Keratinocyte (primary cell): Measurements from ENCODE around the gene TUSC2. TPM values are rescaled to one million over a fixed set of nuclear protein-coding genes. Genes with fewer than 3 reads are reported as not detected.

Experiments
- DNase-seq: peaks from one replicate; pipeline ENCODE4 v3.0.0-alpha.2; 2011; ENCODE audit warnings: low read depth, missing footprints, low spot score
- FAIRE-seq: peaks from 2 replicates; lab custom pipeline; 2011; peaks lifted over from hg19 to GRCh38; lab: Jason Lieb, UNC
- H2AFZ ChIP-seq: 2 replicates; pipeline ENCODE4 v1.6.0; 2012; ENCODE audit warnings: low read length, control low read depth, inconsistent platforms; ENCODE audit not compliant: control insufficient read depth
- H3K27ac ChIP-seq: 2 replicates; pipeline ENCODE4 v1.5.1; 2011; ENCODE audit warnings: low read length; ENCODE audit not compliant: control insufficient read depth, insufficient read depth
- H3K27me3 ChIP-seq: 3 replicates; pipeline ENCODE4 v1.6.0; 2011; ENCODE audit warnings: low read length; ENCODE audit not compliant: control insufficient read depth, insufficient read depth; ENCODE audit errors: extremely low read depth
- H3K36me3 ChIP-seq, 2 experiments: 2 replicates in 1 of 2; 3 replicates in 1 of 2; pipeline ENCODE4 v1.5.1; 2011; ENCODE audit warnings: low read length in 2 of 2, mild to moderate bottlenecking in 1 of 2; ENCODE audit not compliant: control insufficient read depth in 2 of 2, insufficient read depth in 2 of 2; ENCODE audit errors: extremely low read depth in 1 of 2
- H3K4me1 ChIP-seq: 3 replicates; pipeline ENCODE4 v1.5.1; 2011; ENCODE audit warnings: low read length; ENCODE audit not compliant: control insufficient read depth, insufficient read depth; ENCODE audit errors: extremely low read depth
- H3K4me2 ChIP-seq: 3 replicates; pipeline ENCODE4 v1.6.0; 2011; ENCODE audit warnings: low read depth, low read length; ENCODE audit not compliant: control insufficient read depth, insufficient read depth; ENCODE audit errors: extremely low read depth
- H3K4me3 ChIP-seq, 3 experiments: fragments of 200-600 bp in 1 of 3; sonication (generic) in 1 of 3; 2 replicates in 2 of 3; 3 replicates in 1 of 3; pipeline ENCODE4 v1.5.1; 2011 to 2016; ENCODE audit warnings: low read length in 3 of 3, mild to moderate bottlenecking in 3 of 3, control low read depth in 2 of 3, inconsistent platforms in 1 of 3, low read depth in 1 of 3, mixed read lengths in 1 of 3, mixed run types in 1 of 3, moderate library complexity in 1 of 3; ENCODE audit not compliant: control insufficient read depth in 2 of 3, insufficient read depth in 2 of 3; ENCODE audit errors: extremely low read depth in 1 of 3
- H3K79me2 ChIP-seq: 2 replicates; pipeline ENCODE4 v1.6.0; 2012; ENCODE audit warnings: low read length; ENCODE audit not compliant: control insufficient read depth, insufficient read depth
- H3K9ac ChIP-seq: 3 replicates; pipeline ENCODE4 v1.6.0; 2011; ENCODE audit warnings: low read length; ENCODE audit not compliant: control insufficient read depth, insufficient read depth; ENCODE audit errors: extremely low read depth
- H3K9me1 ChIP-seq: 3 replicates; pipeline ENCODE4 v1.6.0; 2011; ENCODE audit warnings: low read length; ENCODE audit not compliant: control insufficient read depth, insufficient read depth; ENCODE audit errors: extremely low read depth
- H3K9me3 ChIP-seq: 2 replicates; pipeline ENCODE4 v1.5.1; 2012; ENCODE audit warnings: low read depth, low read length; ENCODE audit not compliant: control insufficient read depth
- H4K20me1 ChIP-seq: 3 replicates; pipeline ENCODE4 v1.6.0; 2011; ENCODE audit warnings: low read length; ENCODE audit not compliant: control insufficient read depth, insufficient read depth; ENCODE audit errors: extremely low read depth
- EZH2 ChIP-seq: IDR thresholded peaks from one replicate; pipeline ENCODE4 v1.6.1; 2012; ENCODE audit warnings: inconsistent platforms, mild to moderate bottlenecking, low read length, moderate library complexity
- dilution Hi-C: fragments of 300-500 bp; cut with MboI; formaldehyde crosslinking; loops from one replicate; pipeline ENCODE4 v1.7.0; 2020; ENCODE audit warnings: low sequenced_read_pairs; ENCODE audit not compliant: extremely low pct_ligation_motif_present
- polyA plus RNA-seq, 5 experiments: library from polyadenylated mRNA; depleted of rRNA in 3 of 5; stranded (reverse) in 3 of 5; stranded (forward) in 1 of 5; unstranded in 1 of 5; fragments of >200 nt; gene quantifications; 1 replicate in 1 of 5; 2 replicates in 3 of 5; 3 replicates in 1 of 5; pipeline versions ENCODE4 v1.2.1 to v1.2.3, GENCODE V29; 2011 to 2012; ENCODE audit warnings: missing spikeins in 2 of 5, low read depth in 1 of 5, low replicate concordance in 1 of 5
- TF ChIP-seq, protein P1 (sequence below), 3 experiments: IDR thresholded peaks in 1 of 3; conservative IDR thresholded peaks in 1 of 3; optimal IDR thresholded peaks in 1 of 3; 2 replicates in 2 of 3; 3 replicates in 1 of 3; pipeline versions ENCODE3 to v1.5.1; 2011; ENCODE audit warnings: low read length in 3 of 3, mild to moderate bottlenecking in 3 of 3, moderate library complexity in 2 of 3, control low read depth in 1 of 3, inconsistent platforms in 1 of 3; ENCODE audit not compliant: insufficient read depth in 2 of 3; ENCODE audit errors: extremely low read depth in 1 of 3

TUSC2 gene
- polyA plus RNA-seq, 1 donor (not counting 4 experiments of a cell fraction or from before 2014, with no cell fraction given) = 30.5 TPM

DNA sequence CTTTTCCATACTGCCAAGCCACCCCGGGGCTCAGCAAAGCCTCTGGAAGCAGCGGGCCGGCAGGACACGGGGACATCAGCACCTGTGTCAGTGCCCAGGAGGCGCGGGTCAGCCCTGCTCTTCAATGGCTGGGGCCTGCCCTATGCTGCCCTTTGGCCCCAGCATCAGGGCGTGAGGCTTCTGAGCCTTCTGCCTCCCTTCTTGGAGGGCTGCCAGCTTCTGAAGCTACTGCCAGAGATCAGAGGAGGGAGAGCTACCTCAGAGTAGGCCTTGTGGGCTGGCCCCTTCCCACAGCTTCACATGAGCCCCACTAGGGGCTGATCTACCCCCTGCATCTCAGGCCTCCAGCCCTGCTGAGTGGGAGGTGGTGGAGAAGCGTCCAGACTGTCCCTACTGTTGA lies 44.3 kb upstream of the TUSC2 start:
- TF ChIP-seq, protein P1, sequence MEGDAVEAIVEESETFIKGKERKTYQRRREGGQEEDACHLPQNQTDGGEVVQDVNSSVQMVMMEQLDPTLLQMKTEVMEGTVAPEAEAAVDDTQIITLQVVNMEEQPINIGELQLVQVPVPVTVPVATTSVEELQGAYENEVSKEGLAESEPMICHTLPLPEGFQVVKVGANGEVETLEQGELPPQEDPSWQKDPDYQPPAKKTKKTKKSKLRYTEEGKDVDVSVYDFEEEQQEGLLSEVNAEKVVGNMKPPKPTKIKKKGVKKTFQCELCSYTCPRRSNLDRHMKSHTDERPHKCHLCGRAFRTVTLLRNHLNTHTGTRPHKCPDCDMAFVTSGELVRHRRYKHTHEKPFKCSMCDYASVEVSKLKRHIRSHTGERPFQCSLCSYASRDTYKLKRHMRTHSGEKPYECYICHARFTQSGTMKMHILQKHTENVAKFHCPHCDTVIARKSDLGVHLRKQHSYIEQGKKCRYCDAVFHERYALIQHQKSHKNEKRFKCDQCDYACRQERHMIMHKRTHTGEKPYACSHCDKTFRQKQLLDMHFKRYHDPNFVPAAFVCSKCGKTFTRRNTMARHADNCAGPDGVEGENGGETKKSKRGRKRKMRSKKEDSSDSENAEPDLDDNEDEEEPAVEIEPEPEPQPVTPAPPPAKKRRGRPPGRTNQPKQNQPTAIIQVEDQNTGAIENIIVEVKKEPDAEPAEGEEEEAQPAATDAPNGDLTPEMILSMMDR (optimal IDR thresholded peaks at IDR 0.05 in 1 of 3, IDR thresholded peaks at IDR 0.05 in 1 of 3, conservative IDR thresholded peaks at IDR 0.05 in 1 of 3; ENCODE audit: extremely low read depth in 1 of 3, insufficient read depth in 2 of 3, low read length in 3 of 3) = no peak
- TF ChIP-seq EZH2 = no peak
- no peaks in the 10 kb centered on the region for H3K9me1 ChIP-seq
- H3K27ac ChIP-seq = no peak overlapping the region
- H3K4me2 ChIP-seq = no peak overlapping the region
- no peak for FAIRE-seq
- H3K9me3 ChIP-seq = no peaks in the 10 kb centered on the region
- dilution Hi-C loops = no loop called here
- H3K27me3 ChIP-seq = peaks cover 10% of the 10 kb centered on the region
- H3K4me1 ChIP-seq = peaks cover 7% of the 10 kb centered on the region
- no peak overlapping the region for H3K9ac ChIP-seq
- no peaks in the 10 kb centered on the region for H3K79me2 ChIP-seq
- no peak overlapping the region for H3K4me3 ChIP-seq
- H2AFZ ChIP-seq = no peak overlapping the region
- DNase-seq = no peak
- no peaks in the 10 kb centered on the region for H4K20me1 ChIP-seq
- H3K36me3 ChIP-seq = no peaks in the 10 kb centered on the region

DNA sequence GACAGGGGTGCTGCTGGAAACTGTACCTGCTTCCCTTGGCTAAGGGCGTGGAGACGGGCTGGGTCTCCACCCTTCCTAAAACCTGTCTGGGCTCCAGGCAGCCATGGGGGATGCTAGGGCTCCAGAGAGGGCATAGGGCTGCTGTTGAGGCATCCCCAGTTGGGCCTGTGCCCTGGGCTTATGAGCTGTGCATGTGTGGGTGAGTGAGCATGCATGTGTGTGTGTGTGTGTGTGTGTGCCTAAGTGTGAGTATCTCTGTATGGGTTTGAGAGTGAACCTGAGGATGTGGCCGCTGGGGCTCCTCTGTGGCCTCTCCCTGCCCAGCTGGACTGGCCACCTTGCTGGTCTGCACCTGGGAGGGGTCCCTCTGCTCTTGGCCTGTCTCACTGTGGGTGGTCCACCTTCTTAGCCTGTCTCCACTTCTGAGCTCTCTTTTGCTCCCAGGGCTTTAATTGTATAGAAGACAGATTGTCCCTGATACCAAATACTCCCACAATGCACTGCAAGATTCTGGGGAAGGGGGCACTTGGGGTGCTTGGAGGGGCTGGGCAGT lies 43.2 kb upstream of the TUSC2 start:
- no peaks in the 10 kb centered on the region for H3K9me3 ChIP-seq
- dilution Hi-C loops = no loop called here
- H3K4me1 ChIP-seq = peaks cover 7% of the 10 kb centered on the region
- H3K9ac ChIP-seq = no peak overlapping the region
- no peak overlapping the region for H2AFZ ChIP-seq
- H3K36me3 ChIP-seq = no peaks in the 10 kb centered on the region
- peaks cover 12% of the 10 kb centered on the region for H3K27me3 ChIP-seq
- H3K27ac ChIP-seq = no peak overlapping the region
- H3K9me1 ChIP-seq = no peaks in the 10 kb centered on the region
- no peaks in the 10 kb centered on the region for H3K79me2 ChIP-seq
- TF ChIP-seq, protein P1 (optimal IDR thresholded peaks at IDR 0.05 in 1 of 3, IDR thresholded peaks at IDR 0.05 in 1 of 3, conservative IDR thresholded peaks at IDR 0.05 in 1 of 3; ENCODE audit: extremely low read depth in 1 of 3, insufficient read depth in 2 of 3, low read length in 3 of 3) = no peak
- TF ChIP-seq EZH2 = no peak
- H3K4me3 ChIP-seq = no peak overlapping the region
- no peaks in the 10 kb centered on the region for H4K20me1 ChIP-seq
- FAIRE-seq = no peak
- DNase-seq = no peak
- H3K4me2 ChIP-seq = no peak overlapping the region
